IMR-90 (cell line): Measurements from ENCODE around the gene COX6A2. TPM values are rescaled to one million over a fixed set of nuclear protein-coding genes. Genes with fewer than 3 reads are reported as not detected.
A peak's percentile ranks its signal among the peaks of the same experiment; 100 is the strongest.

ENCODE experiments used
- ATAC-seq: fragments of 200-7000 bp; cut with Tn5 transposase; 2 replicates; pipeline ENCODE4 v1.9.1; 2020; ENCODE audit warnings: low read depth, mild to moderate bottlenecking, moderate library complexity
- BruUV-seq: library from RNA; stranded (reverse); fragments of 400-500 nt; replicated peaks from 2 replicates; lab custom pipeline; 2021; lab: Mats Ljungman, UMichigan
- CTCF ChIA-PET: fragments of 300-600 bp; formaldehyde crosslinking; extraction: SDS; loops from one replicate; lab custom pipeline; 2021; ENCODE audit warnings: antibody characterized with exemption; lab: Yijun Ruan, JAX
- POLR2A ChIA-PET: fragments of 300-600 bp; sonication (Branson Sonifier 250); formaldehyde crosslinking; loops from one replicate; lab custom pipeline; 2022; ENCODE audit warnings: antibody characterized with exemption; ENCODE audit not compliant: unreplicated experiment; lab: Charles Lee
- DNase-seq: peaks from one replicate; pipeline ENCODE4 v3.0.0; 2013
- H2AFZ ChIP-seq: replicated peaks from 2 replicates; pipeline ENCODE3; 2013; ENCODE audit warnings: low read length, mild to moderate bottlenecking; ENCODE audit not compliant: poor library complexity
- H2AK5ac ChIP-seq: 2 replicates; pipeline ENCODE4 v1.6.1; 2013; ENCODE audit warnings: low read depth, low read length, inconsistent platforms
- H2AK9ac ChIP-seq: replicated peaks from 2 replicates; pipeline ENCODE3; 2013; ENCODE audit warnings: mild to moderate bottlenecking, low read depth, low read length, moderate library complexity; ENCODE audit not compliant: poor library complexity
- H2BK120ac ChIP-seq: 2 replicates; pipeline ENCODE4 v1.6.1; 2013; ENCODE audit warnings: low read depth, low read length, inconsistent platforms
- H2BK15ac ChIP-seq: 3 replicates; pipeline ENCODE4 v1.6.1; 2013; ENCODE audit warnings: low read depth, low read length, inconsistent platforms
- H2BK20ac ChIP-seq: 2 replicates; pipeline ENCODE4 v1.6.1; 2013; ENCODE audit warnings: low read depth, mild to moderate bottlenecking, inconsistent platforms, low read length, moderate library complexity
- H2BK5ac ChIP-seq: 2 replicates; pipeline ENCODE4 v1.6.1; 2013; ENCODE audit warnings: mild to moderate bottlenecking, low read depth, low read length, inconsistent platforms; ENCODE audit not compliant: poor library complexity, severe bottlenecking
- H3K14ac ChIP-seq: replicated peaks from 2 replicates; pipeline ENCODE4 v1.6.1; 2013; ENCODE audit warnings: low read depth, low read length, inconsistent platforms
- H3K18ac ChIP-seq: 2 replicates; pipeline ENCODE4 v1.6.1; 2013; ENCODE audit warnings: low read depth, low read length, control low read depth
- H3K23ac ChIP-seq: 2 replicates; pipeline ENCODE4 v1.6.1; 2013; ENCODE audit warnings: low read depth, low read length, inconsistent platforms
- H3K27ac ChIP-seq: 2 replicates; pipeline ENCODE4 v1.5.1; 2013; ENCODE audit warnings: mild to moderate bottlenecking, control low read depth, low read length; ENCODE audit not compliant: insufficient read depth
- H3K27me3 ChIP-seq: 2 replicates; pipeline ENCODE4 v1.6.1; 2013; ENCODE audit warnings: low read length; ENCODE audit not compliant: control insufficient read depth, insufficient read depth
- H3K36me3 ChIP-seq: 2 replicates; pipeline ENCODE4 v1.6.1; 2013; ENCODE audit warnings: low read length, mixed read lengths; ENCODE audit not compliant: control insufficient read depth, insufficient read depth
- H3K4ac ChIP-seq: 2 replicates; pipeline ENCODE4 v1.6.1; 2013; ENCODE audit warnings: low read depth, low read length, inconsistent platforms
- H3K4me1 ChIP-seq: 2 replicates; pipeline ENCODE4 v1.6.1; 2013; ENCODE audit warnings: low read length, mixed read lengths; ENCODE audit not compliant: control insufficient read depth, insufficient read depth
- H3K4me2 ChIP-seq: 2 replicates; pipeline ENCODE4 v1.6.1; 2013; ENCODE audit warnings: low read depth, mild to moderate bottlenecking, control low read depth, low read length, moderate library complexity
- H3K4me3 ChIP-seq: 2 replicates; pipeline ENCODE4 v1.5.1; 2013; ENCODE audit warnings: low read depth, mild to moderate bottlenecking, control low read depth, low read length, moderate library complexity; ENCODE audit not compliant: insufficient read depth
- H3K56ac ChIP-seq: 2 replicates; pipeline ENCODE4 v1.6.1; 2013; ENCODE audit warnings: low read length, inconsistent platforms; ENCODE audit not compliant: insufficient read depth; ENCODE audit errors: extremely low read depth
- H3K79me1 ChIP-seq, 2 experiments: 2 replicates each; pipeline ENCODE4 v1.6.1; 2013; ENCODE audit warnings: low read length in 2 of 2, inconsistent platforms in 1 of 2, low read depth in 1 of 2
- H3K9ac ChIP-seq: 2 replicates; pipeline ENCODE4 v1.6.1; 2013; ENCODE audit warnings: low read depth, low read length, control low read depth
- H3K9me1 ChIP-seq: 2 replicates; pipeline ENCODE4 v1.6.1; 2013; ENCODE audit warnings: low read length, inconsistent platforms; ENCODE audit not compliant: insufficient read depth
- H3K9me3 ChIP-seq: 2 replicates; pipeline ENCODE4 v1.6.1; 2013; ENCODE audit warnings: low read length; ENCODE audit not compliant: control insufficient read depth, insufficient read depth
- H4K20me1 ChIP-seq: 2 replicates; pipeline ENCODE4 v1.6.1; 2013; ENCODE audit warnings: low read length, inconsistent platforms; ENCODE audit not compliant: insufficient read depth
- H4K5ac ChIP-seq: 2 replicates; pipeline ENCODE4 v1.6.1; 2013; ENCODE audit warnings: mild to moderate bottlenecking, low read depth, low read length, control low read depth
- H4K8ac ChIP-seq, 2 experiments: 2 replicates each; pipeline ENCODE4 v1.6.1; 2013; ENCODE audit warnings: low read depth in 2 of 2, low read length in 2 of 2, control low read depth in 1 of 2, inconsistent platforms in 1 of 2
- H4K91ac ChIP-seq: 2 replicates; pipeline ENCODE4 v1.6.1; 2013; ENCODE audit warnings: low read depth, low read length, inconsistent platforms; ENCODE audit not compliant: insufficient read depth
- CEBPB ChIP-seq: IDR thresholded peaks from 2 replicates; pipeline ENCODE4 v1.6.1; 2012; ENCODE audit warnings: low read depth, low read length, improper control_type of control experiment
- CHD1 ChIP-seq: IDR thresholded peaks from 2 replicates; pipeline ENCODE4 v1.6.1; 2012; ENCODE audit warnings: low read depth, low read length, improper control_type of control experiment
- FOS ChIP-seq: fragments of 150-350 bp; IDR thresholded peaks from 2 replicates; pipeline ENCODE4 v1.6.1; 2016; ENCODE audit warnings: low read depth, low read length
- MAFK ChIP-seq: IDR thresholded peaks from 2 replicates; pipeline ENCODE4 v1.6.1; 2012; ENCODE audit warnings: low read depth, low read length, improper control_type of control experiment
- MAZ ChIP-seq: IDR thresholded peaks from 2 replicates; pipeline ENCODE4 v1.6.1; 2012; ENCODE audit warnings: low read depth, mild to moderate bottlenecking, low read length, improper control_type of control experiment, moderate library complexity, borderline replicate concordance
- MXI1 ChIP-seq: IDR thresholded peaks from 2 replicates; pipeline ENCODE4 v1.6.1; 2012; ENCODE audit warnings: low read depth, mild to moderate bottlenecking, low read length, moderate library complexity, borderline replicate concordance
- NFE2L2 ChIP-seq: fragments of 150-350 bp; IDR thresholded peaks from 2 replicates; pipeline ENCODE4 v1.6.1; 2016; ENCODE audit warnings: low read depth, mild to moderate bottlenecking, low read length
- POLR2A ChIP-seq: IDR thresholded peaks from 2 replicates; pipeline ENCODE4 v1.6.1; 2012; ENCODE audit warnings: mild to moderate bottlenecking, low read depth, low read length
- RAD21 ChIP-seq: IDR thresholded peaks from 2 replicates; pipeline ENCODE4 v1.6.1; 2012; ENCODE audit warnings: low read length, improper control_type of control experiment
- RFX5 ChIP-seq: IDR thresholded peaks from 2 replicates; pipeline ENCODE4 v1.8.0; 2012; ENCODE audit warnings: low read depth, mild to moderate bottlenecking, low read length, moderate library complexity
- SMC3 ChIP-seq: fragments of 150-350 bp; IDR thresholded peaks from 2 replicates; pipeline ENCODE4 v1.6.1; 2016; ENCODE audit warnings: low read depth, mild to moderate bottlenecking, antibody characterized with exemption, low read length, moderate library complexity
- WGBS, 2 experiments: methylation state at CpG; one replicate each; pipeline versions ENCODE4 v1.1.5 to v1.1.7; 2013; ENCODE audit warnings: missing lambda C conversion rate in 2 of 2; ENCODE audit not compliant: insufficient read length in 1 of 2; ENCODE audit errors: extremely low coverage in 2 of 2; 5-methylcytosine and 5-hydroxymethylcytosine counted together
- dilution Hi-C: fragments of 300-500 bp; cut with HindIII; formaldehyde crosslinking; loops from one replicate; pipeline ENCODE4 v1.14.3; 2018; ENCODE audit warnings: low sequenced_read_pairs; ENCODE audit not compliant: unreplicated experiment
- in situ Hi-C: fragments of 300-500 bp; cut with MboI; formaldehyde crosslinking; loops from 3 replicates; pipeline ENCODE4 v1.14.3; 2019; ENCODE audit warnings: low sequenced_read_pairs, inconsistent platforms, mixed read lengths
- intact Hi-C: fragments of 100-400 bp; cut with micrococcal nuclease; formaldehyde crosslinking; loops from 2 replicates; pipeline ENCODE4 v1.10.0; 2022
- polyA plus RNA-seq, 3 experiments: library from polyadenylated mRNA; depleted of rRNA; stranded (reverse); fragments of >200 nt; gene quantifications; 2 replicates each; pipeline ENCODE4 v1.2.3, GENCODE V29; 2012; ENCODE audit warnings: low replicate concordance in 1 of 3
- total RNA-seq: library from RNA; depleted of rRNA; stranded (reverse); fragments of >200 nt; gene quantifications from 2 replicates; pipeline ENCODE4 v1.2.3, GENCODE V29; 2012
- TF ChIP-seq, protein P1 (sequence below): conservative IDR thresholded peaks from 2 replicates; pipeline ENCODE4 v1.5.1; 2012; ENCODE audit warnings: mild to moderate bottlenecking, low read depth, low read length, improper control_type of control experiment

COX6A2 gene
- total and polyA plus RNA-seq, 2 of the 4 experiments (the other 2 are of a cell fraction), result not detected

- no peak overlapping the region for H3K23ac ChIP-seq
- no peak overlapping the region for H4K8ac ChIP-seq
- dilution Hi-C loops (no loop called here), intact Hi-C loops (no loop called here), in situ Hi-C loops (no loop called here)
- no peak overlapping the region for H2BK20ac ChIP-seq
- no peak overlapping the region for H4K5ac ChIP-seq
- H3K9me1 ChIP-seq, result no peaks in the 10 kb centered on the region
- H4K20me1 ChIP-seq, result no peaks in the 10 kb centered on the region
- no peak overlapping the region for H3K18ac ChIP-seq
- H3K56ac ChIP-seq, result no peak overlapping the region
- no peak for TF ChIP-seq MAZ
- TF ChIP-seq SMC3, result no peak
- no peak for TF ChIP-seq RAD21
- TF ChIP-seq RFX5, result no peak
- TF ChIP-seq MXI1, result no peak
- TF ChIP-seq CEBPB, result no peak
- no peak for TF ChIP-seq FOS
- no peak for TF ChIP-seq POLR2A
- no peak for TF ChIP-seq CHD1
- no peak for TF ChIP-seq MAFK
- TF ChIP-seq NFE2L2, result no peak
- TF ChIP-seq, protein P1, sequence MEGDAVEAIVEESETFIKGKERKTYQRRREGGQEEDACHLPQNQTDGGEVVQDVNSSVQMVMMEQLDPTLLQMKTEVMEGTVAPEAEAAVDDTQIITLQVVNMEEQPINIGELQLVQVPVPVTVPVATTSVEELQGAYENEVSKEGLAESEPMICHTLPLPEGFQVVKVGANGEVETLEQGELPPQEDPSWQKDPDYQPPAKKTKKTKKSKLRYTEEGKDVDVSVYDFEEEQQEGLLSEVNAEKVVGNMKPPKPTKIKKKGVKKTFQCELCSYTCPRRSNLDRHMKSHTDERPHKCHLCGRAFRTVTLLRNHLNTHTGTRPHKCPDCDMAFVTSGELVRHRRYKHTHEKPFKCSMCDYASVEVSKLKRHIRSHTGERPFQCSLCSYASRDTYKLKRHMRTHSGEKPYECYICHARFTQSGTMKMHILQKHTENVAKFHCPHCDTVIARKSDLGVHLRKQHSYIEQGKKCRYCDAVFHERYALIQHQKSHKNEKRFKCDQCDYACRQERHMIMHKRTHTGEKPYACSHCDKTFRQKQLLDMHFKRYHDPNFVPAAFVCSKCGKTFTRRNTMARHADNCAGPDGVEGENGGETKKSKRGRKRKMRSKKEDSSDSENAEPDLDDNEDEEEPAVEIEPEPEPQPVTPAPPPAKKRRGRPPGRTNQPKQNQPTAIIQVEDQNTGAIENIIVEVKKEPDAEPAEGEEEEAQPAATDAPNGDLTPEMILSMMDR, result no peak
- ChIA-PET CTCF (interaction anchor here (0.8 kb wide), 1 partner anchor 44 kb away, joined by 3 read pairs; the partner anchor contains the start of gene ITGAD), POLR2A (no interaction called here)
- no peak overlapping the region for H3K14ac ChIP-seq
- H2BK15ac ChIP-seq, result no peak overlapping the region
- no peak for DNase-seq
- no peak overlapping the region for H4K91ac ChIP-seq
- H3K27me3 ChIP-seq, result no peaks in the 10 kb centered on the region
- no peak overlapping the region for H3K4ac ChIP-seq
- H2BK5ac ChIP-seq, result no peak overlapping the region
- no peak overlapping the region for H3K4me3 ChIP-seq
- no peaks in the 10 kb centered on the region for H3K4me1 ChIP-seq
- H3K9me3 ChIP-seq, result no peaks in the 10 kb centered on the region
- no peak for ATAC-seq
- no peak overlapping the region for H3K4me2 ChIP-seq
- WGBS, 2 experiments, result 85% methylated on average over 22 of the region's 44 CpGs; no CpG with 5 or more reads in 1 of the 2 experiments
- BruUV-seq, result no TSS peak
- no peak overlapping the region for H2AK9ac ChIP-seq
- H3K27ac ChIP-seq, result no peak overlapping the region
- H3K36me3 ChIP-seq, result no peaks in the 10 kb centered on the region
- H2AFZ ChIP-seq, result peak overlapping the region; percentile 13
- no peak overlapping the region for H2AK5ac ChIP-seq
- no peak overlapping the region for H3K9ac ChIP-seq
- H3K79me1 ChIP-seq, result no peaks in the 10 kb centered on the region
- H2BK120ac ChIP-seq, result no peak overlapping the region
Measured at GRCh38 chr16:31436221-31437045, 8.3 kb upstream of the COX6A2 start.
